ENCODE measurements around the gene OTUB2.

DNA sequence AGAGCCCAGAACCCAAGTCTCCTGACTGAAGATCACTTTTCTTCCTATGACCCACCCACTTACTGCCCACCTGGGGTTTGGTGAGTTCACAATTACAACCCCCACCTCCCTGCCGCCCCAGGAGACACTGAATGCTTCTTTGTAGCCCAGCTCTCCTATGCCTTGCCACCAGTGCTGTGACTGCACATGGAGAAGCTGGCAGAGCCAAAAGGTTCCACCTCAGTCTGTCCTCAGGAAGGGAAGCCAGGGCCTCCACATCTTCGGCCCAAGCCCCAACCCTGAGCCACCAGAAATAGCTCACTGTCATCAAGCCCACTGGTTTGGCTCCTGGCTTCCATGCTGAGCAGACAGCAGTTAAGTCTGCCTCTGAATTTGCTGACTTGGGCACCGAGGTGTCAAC is 25.6 kb downstream of the OTUB2 start:
- TF ChIP-seq, protein P1, sequence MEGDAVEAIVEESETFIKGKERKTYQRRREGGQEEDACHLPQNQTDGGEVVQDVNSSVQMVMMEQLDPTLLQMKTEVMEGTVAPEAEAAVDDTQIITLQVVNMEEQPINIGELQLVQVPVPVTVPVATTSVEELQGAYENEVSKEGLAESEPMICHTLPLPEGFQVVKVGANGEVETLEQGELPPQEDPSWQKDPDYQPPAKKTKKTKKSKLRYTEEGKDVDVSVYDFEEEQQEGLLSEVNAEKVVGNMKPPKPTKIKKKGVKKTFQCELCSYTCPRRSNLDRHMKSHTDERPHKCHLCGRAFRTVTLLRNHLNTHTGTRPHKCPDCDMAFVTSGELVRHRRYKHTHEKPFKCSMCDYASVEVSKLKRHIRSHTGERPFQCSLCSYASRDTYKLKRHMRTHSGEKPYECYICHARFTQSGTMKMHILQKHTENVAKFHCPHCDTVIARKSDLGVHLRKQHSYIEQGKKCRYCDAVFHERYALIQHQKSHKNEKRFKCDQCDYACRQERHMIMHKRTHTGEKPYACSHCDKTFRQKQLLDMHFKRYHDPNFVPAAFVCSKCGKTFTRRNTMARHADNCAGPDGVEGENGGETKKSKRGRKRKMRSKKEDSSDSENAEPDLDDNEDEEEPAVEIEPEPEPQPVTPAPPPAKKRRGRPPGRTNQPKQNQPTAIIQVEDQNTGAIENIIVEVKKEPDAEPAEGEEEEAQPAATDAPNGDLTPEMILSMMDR (IDR thresholded peaks at IDR 0.05; ENCODE audit: borderline replicate concordance, extremely low read depth, low read length, poor library complexity, severe bottlenecking), result no peak
- no peak for TF ChIP-seq EZH2 (IDR thresholded peaks at IDR 0.05; ENCODE audit: borderline replicate concordance, low read depth, low read length, severe bottlenecking)

Measured in DND-41 (cell line).